SK-N-MC (cell line): ENCODE data around the gene SERPINI2.

Experiments
- EZH2 ChIP-seq: fragments of 200-600 bp; sonication (generic); IDR thresholded peaks from one replicate; pipeline ENCODE4 v1.6.1; 2017; ENCODE audit warnings: antibody characterized with exemption
- POLR2AphosphoS5 ChIP-seq: IDR thresholded peaks from 2 replicates; pipeline ENCODE4 v1.6.1; 2012; ENCODE audit warnings: mild to moderate bottlenecking, low read depth, low read length, borderline replicate concordance

DNA sequence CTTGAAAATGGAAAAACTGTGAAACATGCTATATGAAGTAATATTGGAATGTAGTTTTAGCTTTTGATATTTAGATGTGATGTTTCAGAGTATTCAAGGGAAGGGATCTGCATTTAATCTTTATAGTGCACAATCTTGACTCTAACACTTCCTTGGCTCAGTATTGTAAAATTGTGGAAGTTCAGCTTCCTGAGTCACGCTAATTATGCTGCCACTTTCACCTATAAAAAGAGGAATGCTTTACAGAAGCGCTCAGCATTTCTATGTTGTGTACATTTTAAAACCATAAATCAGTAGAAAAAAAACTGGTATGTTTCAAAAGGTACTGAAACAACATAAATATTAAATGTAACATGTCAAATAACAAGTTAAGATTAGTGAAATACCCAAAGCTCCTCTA lies 32.6 kb downstream of the SERPINI2 start:
- TF ChIP-seq POLR2AphosphoS5 (no peak), EZH2 (no peak)
